SK-N-SH (cell line): ENCODE results near the gene SERPINB2. TPM values are rescaled to one million over a fixed set of nuclear protein-coding genes. Genes with fewer than 3 reads are reported as not detected.

Experiments
- CTCF ChIA-PET: fragments of 300-600, 350-600 bp; formaldehyde crosslinking; extraction: SDS; loops from one replicate; lab custom pipeline; 2021; lab: Yijun Ruan, JAX
- POLR2A ChIA-PET: fragments of 350-600 bp; sonication (Branson Sonifier 250); formaldehyde crosslinking; extraction: SDS; loops from one replicate; lab custom pipeline; 2020; ENCODE audit warnings: antibody characterized with exemption, inconsistent platforms; lab: Yijun Ruan, JAX
- DNase-seq: peaks from one replicate; pipeline ENCODE4 v3.0.0; 2012
- H2AFZ ChIP-seq: fragments of 200-600 bp; sonication (generic); 2 replicates; pipeline ENCODE4 v1.8.1; 2016; ENCODE audit warnings: antibody characterized with exemption, mild to moderate bottlenecking, low read depth
- H3F3A ChIP-seq: fragments of 200-600 bp; sonication (generic); replicated peaks from 2 replicates; pipeline ENCODE3; 2016; ENCODE audit warnings: antibody characterized with exemption, mild to moderate bottlenecking; ENCODE audit not compliant: insufficient read depth
- H3K27ac ChIP-seq, 2 experiments: fragments of 200-500 bp in 1 of 2; fragments of 200-600 bp in 1 of 2; sonication (Bioruptor generic) in 1 of 2; sonication (generic), shearing (Covaris generic) in 1 of 2; 2 replicates each; pipeline versions ENCODE4 v1.5.1 to v1.6.1; 2014 to 2016; ENCODE audit warnings: low read depth in 2 of 2, inconsistent platforms in 1 of 2, low read length in 1 of 2, mild to moderate bottlenecking in 1 of 2, mixed read lengths in 1 of 2
- H3K27me3 ChIP-seq: fragments of 200-600 bp; sonication (generic), shearing (Covaris generic); 2 replicates; pipeline ENCODE4 v1.6.1; 2016; ENCODE audit warnings: mixed run types; ENCODE audit not compliant: insufficient read depth
- H3K36me3 ChIP-seq, 2 experiments: fragments of 200-500 bp in 1 of 2; fragments of 200-600 bp in 1 of 2; sonication (Bioruptor generic) in 1 of 2; sonication (generic) in 1 of 2; replicated peaks in 1 of 2; 2 replicates each; pipeline versions ENCODE3 to v1.5.1; 2014 to 2016; ENCODE audit warnings: low read length in 1 of 2, mild to moderate bottlenecking in 1 of 2; ENCODE audit not compliant: insufficient read depth in 2 of 2, control insufficient read depth in 1 of 2
- H3K4me1 ChIP-seq, 2 experiments: fragments of 200-500 bp in 1 of 2; fragments of 200-600 bp in 1 of 2; sonication (Bioruptor generic) in 1 of 2; sonication (generic), shearing (Covaris generic) in 1 of 2; 2 replicates each; pipeline versions ENCODE4 v1.5.1 to v1.6.1; 2014 to 2016; ENCODE audit warnings: low read depth in 1 of 2, low read length in 1 of 2, mixed run types in 1 of 2; ENCODE audit not compliant: insufficient read depth in 2 of 2, control insufficient read depth in 1 of 2
- H3K4me2 ChIP-seq: fragments of 200-600 bp; sonication (generic), shearing (Covaris generic); 2 replicates; pipeline ENCODE4 v1.6.1; 2017; ENCODE audit warnings: mixed run types
- H3K4me3 ChIP-seq, 2 experiments: fragments of 200-500 bp in 1 of 2; fragments of 200-600 bp in 1 of 2; sonication (Bioruptor generic) in 1 of 2; sonication (generic), shearing (Covaris generic) in 1 of 2; 2 replicates each; pipeline versions ENCODE4 v1.5.1 to v1.8.1; 2014 to 2016; ENCODE audit warnings: low read depth in 2 of 2, inconsistent platforms in 1 of 2, low read length in 1 of 2, mild to moderate bottlenecking in 1 of 2, mixed read lengths in 1 of 2, moderate library complexity in 1 of 2
- H3K79me2 ChIP-seq: fragments of 200-600 bp; sonication (generic); 2 replicates; pipeline ENCODE4 v1.8.1; 2017; ENCODE audit warnings: mild to moderate bottlenecking; ENCODE audit not compliant: insufficient read depth
- H3K9ac ChIP-seq: fragments of 200-600 bp; sonication (generic); 2 replicates; pipeline ENCODE4 v1.6.1; 2017; ENCODE audit warnings: mixed run types
- H3K9me2 ChIP-seq: fragments of 200-600 bp; sonication (generic); 2 replicates; pipeline ENCODE4 v1.6.1; 2017; ENCODE audit warnings: mixed run types
- H3K9me3 ChIP-seq: fragments of 200-600 bp; sonication (generic); 2 replicates; pipeline ENCODE4 v1.6.1; 2017; ENCODE audit warnings: mixed run types, mild to moderate bottlenecking, moderate library complexity
- H4K20me1 ChIP-seq: fragments of 200-600 bp; sonication (generic); 2 replicates; pipeline ENCODE4 v1.6.1; 2017; ENCODE audit warnings: mild to moderate bottlenecking, mixed run types; ENCODE audit not compliant: insufficient read depth
- FOSL2 ChIP-seq: IDR thresholded peaks from 2 replicates; pipeline ENCODE4 v1.4.0; 2012; ENCODE audit warnings: low read depth, mild to moderate bottlenecking, moderate library complexity, borderline replicate concordance
- FOXJ3 ChIP-seq: sonication (generic); formaldehyde crosslinking; IDR thresholded peaks from 2 replicates; pipeline ENCODE4 v1.5.1; 2020; ENCODE audit warnings: mild to moderate bottlenecking, missing genetic modification reagents
- MAX ChIP-seq: IDR thresholded peaks from 2 replicates; pipeline ENCODE4 v1.4.0; 2012; ENCODE audit warnings: low read depth
- POLR2AphosphoS5 ChIP-seq: IDR thresholded peaks from 2 replicates; pipeline ENCODE4 v1.6.1; 2012; ENCODE audit warnings: low read depth, low read length
- RAD21 ChIP-seq: IDR thresholded peaks from 2 replicates; pipeline ENCODE4 v1.6.1; 2012; ENCODE audit warnings: mild to moderate bottlenecking, low read length
- REST ChIP-seq: IDR thresholded peaks from 2 replicates; pipeline ENCODE4 v1.6.1; 2012; ENCODE audit warnings: mild to moderate bottlenecking, low read depth, low read length, moderate library complexity
- RFX5 ChIP-seq: IDR thresholded peaks from 2 replicates; pipeline ENCODE4 v1.6.1; 2012; ENCODE audit warnings: mild to moderate bottlenecking, improper control_type of control experiment, low read length
- RXRA ChIP-seq: IDR thresholded peaks from 2 replicates; pipeline ENCODE4 v1.4.0; 2012; ENCODE audit warnings: low read depth, mild to moderate bottlenecking, borderline replicate concordance
- SIN3A ChIP-seq: IDR thresholded peaks from 2 replicates; pipeline ENCODE4 v1.6.1; 2012; ENCODE audit warnings: low read depth, mild to moderate bottlenecking, low read length, moderate library complexity, borderline replicate concordance
- SMC3 ChIP-seq: IDR thresholded peaks from 2 replicates; pipeline ENCODE4 v1.6.1; 2012; ENCODE audit warnings: low read depth, low read length, improper control_type of control experiment
- TAF1 ChIP-seq: IDR thresholded peaks from 2 replicates; pipeline ENCODE4 v1.6.1; 2012; ENCODE audit warnings: low read depth, mild to moderate bottlenecking, low read length, moderate library complexity, borderline replicate concordance
- USF1 ChIP-seq: IDR thresholded peaks from 2 replicates; pipeline ENCODE4 v1.4.0; 2012; ENCODE audit warnings: low read depth, borderline replicate concordance
- YY1 ChIP-seq: IDR thresholded peaks from 2 replicates; pipeline ENCODE4 v1.4.0; 2012; ENCODE audit warnings: low read depth, mild to moderate bottlenecking
- ZBTB33 ChIP-seq: IDR thresholded peaks from 2 replicates; pipeline ENCODE4 v1.4.0; 2012; ENCODE audit warnings: low read depth, borderline replicate concordance
- WGBS: methylation state at CpG from one replicate; pipeline ENCODE4 v1.1.6; 2017; ENCODE audit warnings: low lambda C conversion rate; 5-methylcytosine and 5-hydroxymethylcytosine counted together
- polyA plus RNA-seq, 3 experiments: library from polyadenylated mRNA; depleted of rRNA; stranded (reverse); fragments of >200 nt; gene quantifications; 2 replicates each; pipeline ENCODE4 v1.2.3, GENCODE V29; 2012

SERPINB2 gene
- polyA plus RNA-seq, 1 of the 3 experiments (the other 2 are of a cell fraction), result 5.9 TPM

GRCh38 chr18:63894106-63894772 lies 6.7 kb downstream of the SERPINB2 start:
- no peaks in the 10 kb centered on the region; the same call in 1 of the 2 replicates for H3K27me3 ChIP-seq
- CTCF ChIA-PET, result interaction anchor here (0.8 to 1.6 kb wide), 3 partner anchors 30 to 100 kb away, joined by 3 to 6 read pairs (median 4); no protein-coding TSS in a partner anchor
- H3K9ac ChIP-seq, result no peak overlapping the region
- DNase-seq, result no peak
- 25% methylated on average over 6 of the region's 6 CpGs for WGBS
- no peak overlapping the region for H3K4me2 ChIP-seq
- H4K20me1 ChIP-seq, result no peaks in the 10 kb centered on the region
- H3K27ac ChIP-seq, result no peak overlapping the region
- H3K9me3 ChIP-seq, result no peaks in the 10 kb centered on the region
- no peaks in the 10 kb centered on the region for H3K9me2 ChIP-seq
- 0 out of 2 replicates have a peak overlapping the region, but pooled peaks have one; percentile 29 for H2AFZ ChIP-seq
- no peaks in the 10 kb centered on the region for H3K79me2 ChIP-seq
- H3K4me3 ChIP-seq, result no peak overlapping the region
- peaks cover 0 to 2% of the 10 kb centered on the region in 2 experiments for H3K36me3 ChIP-seq
- TF ChIP-seq YY1 (no peak), REST (no peak), USF1 (no peak)
- no peaks in the 10 kb centered on the region for H3K4me1 ChIP-seq
- POLR2A ChIA-PET, result interaction anchor here (1.2 kb wide), 1 partner anchor 76 kb away, joined by 3 read pairs; no protein-coding TSS in a partner anchor
- no peaks in the 10 kb centered on the region for H3F3A ChIP-seq

GRCh38 chr18:63895190-63895589 lies 7.7 kb downstream of the SERPINB2 start:
- H3K4me1 ChIP-seq, result no peaks in the 10 kb centered on the region
- no peaks in the 10 kb centered on the region for H3K9me2 ChIP-seq
- H3K36me3 ChIP-seq, result peaks cover 0 to 2% of the 10 kb centered on the region in 2 experiments
- ChIA-PET POLR2A (interaction anchor here (1.2 kb wide), 1 partner anchor 75 kb away, joined by 3 read pairs; no protein-coding TSS in a partner anchor), CTCF (no interaction called here)
- no peak overlapping the region for H3K9ac ChIP-seq
- no peak for DNase-seq
- no peaks in the 10 kb centered on the region for H4K20me1 ChIP-seq
- H2AFZ ChIP-seq, result no peak overlapping the region
- no peaks in the 10 kb centered on the region for H3F3A ChIP-seq
- no peaks in the 10 kb centered on the region for H3K79me2 ChIP-seq
- WGBS, result 5% methylated on average over 6 of the region's 6 CpGs
- no peak overlapping the region for H3K4me3 ChIP-seq
- H3K27me3 ChIP-seq, result no peaks in the 10 kb centered on the region; the same call in 1 of the 2 replicates
- H3K9me3 ChIP-seq, result no peaks in the 10 kb centered on the region
- no peak overlapping the region for H3K27ac ChIP-seq
- no peak overlapping the region for H3K4me2 ChIP-seq
- TF ChIP-seq ZBTB33 (no peak), REST (no peak), RAD21 (no peak), FOXJ3 (CRISPR knock-in tag) (no peak), RXRA (no peak), POLR2AphosphoS5 (no peak), TAF1 (no peak), MAX (no peak), SIN3A (no peak), SMC3 (no peak), RFX5 (no peak), YY1 (no peak), FOSL2 (no peak)
